AG04449 (cell line): ENCODE results near the gene CSRP3.

ENCODE experiments used
- CTCF ChIA-PET: fragments of 350-600 bp; formaldehyde crosslinking; extraction: SDS; loops from one replicate; lab custom pipeline; 2021; ENCODE audit warnings: antibody characterized with exemption; lab: Yijun Ruan, JAX
- POLR2A ChIA-PET: fragments of 400-600, 350-600 bp; formaldehyde crosslinking; extraction: SDS; loops from one replicate; lab custom pipeline; 2020; ENCODE audit warnings: antibody characterized with exemption, inconsistent platforms; lab: Yijun Ruan, JAX
- DNase-seq: peaks from one replicate; pipeline ENCODE4 v3.0.0-alpha.2; 2010; ENCODE audit warnings: low read depth, low spot score
- H3K4me3 ChIP-seq: 2 replicates; pipeline ENCODE4 v1.5.1; 2011; ENCODE audit warnings: low read depth, mild to moderate bottlenecking, control low read depth, low read length
- TF ChIP-seq, protein P1 (sequence below): IDR thresholded peaks from one replicate; pipeline ENCODE4 v1.5.1; 2011; ENCODE audit warnings: mild to moderate bottlenecking, moderate library complexity, low read length, control low read depth, inconsistent platforms; ENCODE audit not compliant: insufficient read depth; ENCODE audit errors: missing control alignments

The CSRP3 gene

DNA sequence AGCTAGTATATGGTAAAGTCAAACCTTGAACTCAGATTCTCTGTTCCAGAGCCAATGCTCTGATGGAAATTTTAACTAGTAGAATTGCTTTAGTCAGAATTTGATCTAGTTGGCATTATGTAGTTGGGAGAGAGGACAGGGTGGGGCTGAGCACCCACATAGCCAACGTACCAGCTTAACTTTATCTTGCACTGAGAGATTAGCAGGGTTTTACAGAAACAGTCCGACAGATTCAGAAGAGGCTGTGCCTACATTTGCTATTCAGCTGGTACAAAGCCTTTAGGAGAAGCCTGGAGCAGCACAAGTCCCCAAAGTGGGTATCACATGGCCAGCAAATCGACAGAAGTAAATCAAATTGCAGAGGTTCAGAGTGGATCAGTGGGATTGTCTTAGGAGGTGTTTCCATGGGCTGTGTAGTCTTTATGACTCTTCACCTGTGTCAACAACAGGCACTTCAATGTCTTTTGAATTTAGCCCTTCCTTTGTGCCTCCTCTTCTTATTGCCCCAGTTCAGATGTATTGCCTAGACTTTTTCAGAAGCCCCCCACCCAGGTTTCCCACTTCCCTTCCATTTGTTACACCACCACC, 7.3 kb upstream of the CSRP3 start:
- no peak for DNase-seq
- ChIA-PET CTCF (interaction anchor here (1.3 kb wide), 1 partner anchor 138 kb away, joined by 3 read pairs; no protein-coding TSS in a partner anchor), POLR2A (no interaction called here)
- H3K4me3 ChIP-seq = no peak overlapping the region
- TF ChIP-seq, protein P1, sequence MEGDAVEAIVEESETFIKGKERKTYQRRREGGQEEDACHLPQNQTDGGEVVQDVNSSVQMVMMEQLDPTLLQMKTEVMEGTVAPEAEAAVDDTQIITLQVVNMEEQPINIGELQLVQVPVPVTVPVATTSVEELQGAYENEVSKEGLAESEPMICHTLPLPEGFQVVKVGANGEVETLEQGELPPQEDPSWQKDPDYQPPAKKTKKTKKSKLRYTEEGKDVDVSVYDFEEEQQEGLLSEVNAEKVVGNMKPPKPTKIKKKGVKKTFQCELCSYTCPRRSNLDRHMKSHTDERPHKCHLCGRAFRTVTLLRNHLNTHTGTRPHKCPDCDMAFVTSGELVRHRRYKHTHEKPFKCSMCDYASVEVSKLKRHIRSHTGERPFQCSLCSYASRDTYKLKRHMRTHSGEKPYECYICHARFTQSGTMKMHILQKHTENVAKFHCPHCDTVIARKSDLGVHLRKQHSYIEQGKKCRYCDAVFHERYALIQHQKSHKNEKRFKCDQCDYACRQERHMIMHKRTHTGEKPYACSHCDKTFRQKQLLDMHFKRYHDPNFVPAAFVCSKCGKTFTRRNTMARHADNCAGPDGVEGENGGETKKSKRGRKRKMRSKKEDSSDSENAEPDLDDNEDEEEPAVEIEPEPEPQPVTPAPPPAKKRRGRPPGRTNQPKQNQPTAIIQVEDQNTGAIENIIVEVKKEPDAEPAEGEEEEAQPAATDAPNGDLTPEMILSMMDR = no peak

DNA sequence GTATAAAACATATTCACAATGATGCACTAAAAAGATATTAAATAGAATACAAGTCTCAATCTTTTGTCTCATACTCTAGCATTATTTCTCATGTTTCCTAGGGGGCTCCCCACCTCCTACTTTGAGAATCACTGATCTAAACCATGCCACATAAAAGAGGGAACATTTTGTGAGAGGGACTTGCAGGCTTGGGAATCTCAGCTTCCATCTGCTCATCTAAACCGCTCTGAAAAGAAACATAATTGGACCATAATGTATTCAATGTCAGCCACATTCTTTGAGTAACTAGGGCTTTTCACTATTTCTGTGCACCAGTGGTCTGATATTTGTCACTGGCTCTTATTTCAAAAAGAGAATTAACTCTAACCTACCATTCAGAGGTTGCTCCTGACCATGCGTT, 6.4 kb upstream of the CSRP3 start:
- POLR2A ChIA-PET = no interaction called here
- TF ChIP-seq, protein P1 = no peak

DNA sequence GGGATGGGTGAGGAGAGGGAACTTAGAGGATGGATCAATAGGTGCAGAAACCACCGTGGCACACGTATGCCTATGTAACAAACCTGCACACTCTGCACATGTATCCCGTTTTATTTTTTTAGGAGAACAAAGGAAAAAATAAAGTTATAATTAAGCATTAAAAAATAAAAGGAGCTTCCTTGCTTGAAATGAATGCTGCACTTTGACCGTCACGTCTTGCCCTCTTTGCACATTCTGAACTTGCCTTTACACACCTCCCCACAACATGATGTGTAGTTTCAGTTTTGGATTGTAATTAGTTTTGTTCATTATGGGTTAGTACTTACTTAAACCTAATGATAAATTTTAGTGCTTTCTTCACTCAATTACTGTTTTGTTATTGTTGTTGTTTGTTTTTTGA, 3.1 kb upstream of the CSRP3 start:
- ChIA-PET POLR2A (no interaction called here), CTCF (no interaction called here)
- DNase-seq = no peak
- H3K4me3 ChIP-seq = no peak overlapping the region
- TF ChIP-seq, protein P1 = no peak

More for the DNA sequence above, 6.4 kb upstream of the CSRP3 start:
- CTCF ChIA-PET = interaction anchor here (1.3 kb wide), 1 partner anchor 137 kb away, joined by 3 read pairs; no protein-coding TSS in a partner anchor
- no peak overlapping the region for H3K4me3 ChIP-seq
- no peak for DNase-seq

DNA sequence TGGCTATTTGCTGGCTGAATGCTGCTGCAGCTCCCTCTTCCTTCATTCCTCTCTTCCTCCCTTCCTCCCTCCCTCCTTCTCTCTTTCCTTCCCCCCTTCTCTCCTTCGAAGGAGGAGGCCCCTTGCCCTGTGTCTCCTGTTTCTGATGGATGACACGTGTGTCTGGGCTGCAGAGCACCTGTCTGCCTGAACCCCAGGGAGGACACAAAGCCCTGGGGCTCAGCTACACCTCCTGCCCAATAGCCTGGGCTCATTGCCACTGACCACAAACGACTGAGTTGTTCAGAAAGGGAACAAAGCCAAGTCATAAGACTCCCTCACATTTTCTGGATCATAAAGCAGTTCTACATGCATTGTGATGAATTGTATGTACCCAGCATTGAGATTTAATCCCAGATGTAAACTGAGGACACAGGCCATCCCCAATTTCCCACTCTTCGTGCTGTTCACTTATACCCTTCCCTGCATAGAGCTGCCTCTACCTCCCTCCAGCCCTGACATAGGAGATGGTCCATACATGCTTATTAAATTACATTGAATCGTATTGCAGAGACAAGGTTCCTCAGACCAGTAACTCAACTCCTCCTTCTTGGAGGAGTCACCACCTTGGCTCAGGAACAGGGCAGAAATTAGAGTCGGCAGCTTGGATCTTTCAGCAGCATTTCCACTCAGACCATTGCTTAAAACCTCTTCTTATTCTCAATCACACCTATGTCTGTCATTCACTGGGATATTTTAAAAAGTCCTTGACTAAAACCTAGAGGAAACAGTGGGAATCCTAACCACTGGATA, 1.2 kb downstream of the CSRP3 start:
- TF ChIP-seq, protein P1 = no peak
- peak; percentile 4 for DNase-seq
- ChIA-PET POLR2A (no interaction called here), CTCF (interaction anchor here (0.7 to 1.4 kb wide), 2 partner anchors 59 to 124 kb away, joined by 3 read pairs; no protein-coding TSS in a partner anchor)
- no peak overlapping the region for H3K4me3 ChIP-seq

DNA sequence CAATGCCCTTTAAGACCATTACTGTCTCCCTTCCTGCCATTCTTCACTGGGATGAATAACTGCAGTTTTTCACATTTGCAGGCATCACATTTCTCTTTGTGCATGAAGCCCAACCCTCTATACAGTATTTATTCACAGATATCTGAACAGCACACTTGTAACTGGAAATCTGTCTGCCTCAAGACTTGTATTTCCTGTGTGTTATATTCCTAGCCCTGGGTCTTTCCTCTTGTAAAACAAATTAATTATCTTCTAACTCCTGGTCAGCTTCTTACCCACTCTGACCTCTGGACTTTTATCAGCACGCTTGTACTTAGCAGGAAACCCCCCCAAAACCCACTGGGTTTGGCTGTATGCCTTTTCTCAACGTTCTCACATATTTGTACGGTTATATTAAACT, 2.0 kb downstream of the CSRP3 start:
- CTCF ChIA-PET = no interaction called here
- no peak for DNase-seq
- POLR2A ChIA-PET = no interaction called here

DNA sequence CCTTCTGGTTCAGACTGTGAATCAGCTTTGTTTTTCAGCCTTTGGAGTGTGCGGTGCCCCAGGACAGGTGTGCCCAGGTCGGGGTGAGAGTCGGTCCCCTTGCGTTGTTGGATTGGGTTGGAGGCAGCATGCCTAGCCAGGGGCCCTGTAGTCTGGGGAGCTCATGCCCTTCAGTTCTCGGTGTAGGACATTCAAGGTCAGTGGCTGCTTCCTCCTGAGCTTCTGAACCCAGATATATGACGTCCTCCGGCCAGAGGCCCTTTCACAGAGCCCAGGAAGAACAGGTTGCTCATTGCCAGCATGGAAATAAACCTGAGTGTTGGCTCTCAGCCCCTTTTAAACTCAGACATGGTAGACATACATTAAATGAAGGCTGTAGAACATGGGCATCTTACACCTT, 2.7 kb downstream of the CSRP3 start:
- TF ChIP-seq, protein P1 = no peak
- H3K4me3 ChIP-seq = no peak overlapping the region
- ChIA-PET CTCF (no interaction called here), POLR2A (no interaction called here)
- DNase-seq = no peak

More for the DNA sequence above, 2.0 kb downstream of the CSRP3 start:
- H3K4me3 ChIP-seq = no peak overlapping the region
- TF ChIP-seq, protein P1 = no peak
